Glutamatergic neuron (in vitro differentiated cells): Measurements from ENCODE around the gene ELF2. TPM values are rescaled to one million over a fixed set of nuclear protein-coding genes. Genes with fewer than 3 reads are reported as not detected.

ENCODE experiments used
- DNase-seq: peaks from one replicate; pipeline ENCODE4 v3.0.0; 2022
- H3K27ac Mint-ChIP-seq: one replicate; pipeline ENCODE4 v1.8.0; 2020; ENCODE audit warnings: mild to moderate bottlenecking, mixed read lengths, inconsistent platforms; ENCODE audit not compliant: unreplicated experiment
- H3K27me3 Mint-ChIP-seq: one replicate; pipeline ENCODE4 v1.8.0; 2020; ENCODE audit warnings: mild to moderate bottlenecking, moderate library complexity, mixed read lengths, inconsistent platforms; ENCODE audit not compliant: unreplicated experiment
- H3K36me3 Mint-ChIP-seq: one replicate; pipeline ENCODE4 v1.8.0; 2020; ENCODE audit warnings: mild to moderate bottlenecking, mixed read lengths, inconsistent platforms; ENCODE audit not compliant: unreplicated experiment
- H3K4me1 Mint-ChIP-seq: one replicate; pipeline ENCODE4 v1.8.0; 2020; ENCODE audit warnings: mild to moderate bottlenecking, low read depth, mixed read lengths, inconsistent platforms; ENCODE audit not compliant: unreplicated experiment
- H3K4me3 Mint-ChIP-seq: one replicate; pipeline ENCODE4 v1.8.0; 2020; ENCODE audit warnings: mild to moderate bottlenecking, mixed read lengths, inconsistent platforms; ENCODE audit not compliant: unreplicated experiment
- H3K9me3 Mint-ChIP-seq: one replicate; pipeline ENCODE4 v1.8.0; 2020; ENCODE audit warnings: mild to moderate bottlenecking, moderate library complexity, mixed read lengths, inconsistent platforms; ENCODE audit not compliant: unreplicated experiment
- CTCF ChIP-seq: fragments of 200-600 bp; sonication (generic); IDR thresholded peaks from one replicate; pipeline ENCODE4 v1.5.0; 2021; ENCODE audit not compliant: partially characterized antibody, unreplicated experiment
- total RNA-seq: library from RNA; stranded (reverse); fragmentation: NEBNext Ultra II Directional; extraction: Animal tissue kit (Norgen Biotek cat#: 25700); gene quantifications from one replicate; pipeline ENCODE4 v1.2.1, GENCODE V29; 2021; ENCODE audit not compliant: unreplicated experiment

ELF2 gene
- total RNA-seq, 1 donor from 2014 or later, result 32.4 TPM

- no peak overlapping the region for H3K27ac Mint-ChIP-seq
These were observed 12.4 kb upstream of the ELF2 start for GRCh38 chr4:139189417-139189749.

DNA sequence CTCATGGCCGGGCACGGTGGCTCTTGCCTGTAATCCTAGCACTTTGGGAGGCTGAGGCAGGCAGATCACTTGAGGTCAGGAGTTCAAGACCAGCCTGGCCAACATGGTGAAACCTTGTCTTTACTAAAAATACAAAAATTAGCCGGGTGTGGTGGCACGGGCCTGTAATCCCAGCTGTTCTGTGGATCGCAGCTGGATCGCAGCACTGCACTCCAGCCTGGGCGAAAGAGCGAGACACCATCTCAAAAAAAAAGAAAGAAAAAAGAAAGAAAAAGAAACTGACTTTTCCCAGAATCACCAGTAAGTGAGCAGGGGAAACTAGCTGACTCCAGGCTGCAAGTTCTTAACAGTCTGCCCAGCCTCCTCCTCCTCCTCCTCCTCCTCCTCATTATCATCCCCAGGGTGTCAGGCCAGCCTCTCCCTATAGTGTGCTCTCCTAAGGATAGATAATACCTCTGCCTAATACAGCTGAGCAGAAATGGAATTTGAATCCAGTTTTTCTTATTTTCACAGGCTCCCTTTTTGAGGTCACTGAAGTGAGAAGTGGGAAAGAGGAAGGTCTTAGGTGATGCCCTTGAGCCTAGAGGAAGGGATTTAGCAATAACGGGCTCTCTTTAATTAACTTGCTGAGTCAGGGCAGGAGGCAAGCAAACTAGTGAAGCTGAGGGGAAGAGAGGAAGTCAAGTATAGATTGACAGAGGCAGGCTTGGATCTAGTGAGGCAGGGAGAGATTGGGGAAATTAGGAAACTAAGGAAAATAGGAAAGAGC lies 11.8 kb upstream of the ELF2 start:
- no peak for DNase-seq
- Mint-ChIP-seq H3K27me3 (peaks cover 2% of the 10 kb centered on the region), H3K9me3 (no peaks in the 10 kb centered on the region), H3K36me3 (peaks cover 4% of the 10 kb centered on the region), H3K27ac (no peak overlapping the region), H3K4me3 (no peak overlapping the region), H3K4me1 (no peaks in the 10 kb centered on the region)
- no peak for TF ChIP-seq CTCF

More at GRCh38 chr4:139189417-139189749, 12.4 kb upstream of the ELF2 start:
- no peak for DNase-seq
- Mint-ChIP-seq H3K27me3 (peaks cover 2% of the 10 kb centered on the region), H3K9me3 (no peaks in the 10 kb centered on the region), H3K4me1 (no peaks in the 10 kb centered on the region), H3K36me3 (peaks cover 4% of the 10 kb centered on the region), H3K4me3 (no peak overlapping the region)
- no peak for TF ChIP-seq CTCF

DNA sequence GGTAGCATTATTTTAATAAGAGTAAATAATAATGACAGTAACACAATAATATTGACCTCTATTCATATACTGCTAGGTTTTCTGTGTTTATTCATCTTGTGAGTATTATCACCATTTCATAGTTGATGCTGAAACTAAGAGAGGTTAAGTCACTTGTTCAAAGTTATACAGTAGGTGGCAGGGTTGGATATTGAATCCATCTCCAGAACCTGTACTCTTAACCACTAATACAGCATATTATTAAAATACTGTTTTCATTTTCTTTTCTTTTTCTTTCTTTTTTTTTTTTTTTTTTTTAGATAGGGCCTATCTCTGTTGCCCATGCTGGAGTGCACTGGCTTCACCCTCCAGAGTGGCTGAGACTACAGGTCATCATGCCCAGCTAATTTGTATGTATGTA lies 7.1 kb upstream of the ELF2 start:
- H3K27ac Mint-ChIP-seq, result no peak overlapping the region
- H3K9me3 Mint-ChIP-seq, result no peaks in the 10 kb centered on the region
- H3K36me3 Mint-ChIP-seq, result peaks cover 4% of the 10 kb centered on the region
- H3K4me3 Mint-ChIP-seq, result no peak overlapping the region
- H3K27me3 Mint-ChIP-seq, result peaks cover 7% of the 10 kb centered on the region
- no peak for DNase-seq
- TF ChIP-seq CTCF, result no peak
- no peaks in the 10 kb centered on the region for H3K4me1 Mint-ChIP-seq

GRCh38 chr4:139177869-139178619 lies 1.0 kb upstream of the ELF2 start:
- Mint-ChIP-seq H3K9me3 (peaks cover 17% of the 10 kb centered on the region), H3K36me3 (no peaks in the 10 kb centered on the region), H3K4me3 (peak overlapping the region; percentile 86), H3K4me1 (peaks cover 5% of the 10 kb centered on the region), H3K27ac (peak overlapping the region; percentile 96), H3K27me3 (peaks cover 13% of the 10 kb centered on the region)
- no peak for TF ChIP-seq CTCF
- DNase-seq, result peak; percentile 96

GRCh38 chr4:139176302-139177048 lies 543 bp downstream of the ELF2 start:
- Mint-ChIP-seq H3K4me3 (peak overlapping the region; percentile 99), H3K9me3 (peaks cover 17% of the 10 kb centered on the region), H3K27ac (peak overlapping the region; percentile 93), H3K27me3 (peaks cover 14% of the 10 kb centered on the region), H3K4me1 (peaks cover 5% of the 10 kb centered on the region), H3K36me3 (no peaks in the 10 kb centered on the region)
- peak; percentile 86 for DNase-seq
- no peak for TF ChIP-seq CTCF
